Measurements from ENCODE around the gene TNFRSF4. TPM values are rescaled to one million over a fixed set of nuclear protein-coding genes. Genes with fewer than 3 reads are reported as not detected.
A peak's percentile ranks its signal among the peaks of the same experiment; 100 is the strongest.

TNFRSF4 gene
- total and polyA plus RNA-seq, 9 of the 15 experiments (the other 6 are each of a cell fraction or from before 2014, with no cell fraction given) = 0.07 to 0.44 (median 0.19) TPM; not detected in 5

GRCh38 chr1:1225238-1225845 is 11.4 kb upstream of the TNFRSF4 start:
- intact Hi-C loops (cut with micrococcal nuclease) = no loop called here
- in situ Hi-C loops (cut with MboI) = no loop called here

More at GRCh38 chr1:1225238-1225845, 11.4 kb upstream of the TNFRSF4 start:
- 97% methylated on average over 34 of the region's 34 CpGs for WGBS (ENCODE audit: insufficient coverage, low coverage, missing lambda C conversion rate)
- no peak for TF ChIP-seq ZNF282 (CRISPR knock-in tag; IDR thresholded peaks at IDR 0.05)
- TF ChIP-seq POLR2G (IDR thresholded peaks at IDR 0.05; ENCODE audit: low read depth, low read length) = peak; percentile 62
- no peak for TF ChIP-seq CEBPZ (IDR thresholded peaks at IDR 0.05; ENCODE audit: borderline replicate concordance, low read depth, low read length)
- TF ChIP-seq RBFOX2 (IDR thresholded peaks at IDR 0.05; ENCODE audit: low read depth, low read length) = peak; percentile 67
- no peak for TF ChIP-seq ZNF436 (CRISPR knock-in tag; IDR thresholded peaks at IDR 0.05)
- no peak for TF ChIP-seq ZNF512 (tag; IDR thresholded peaks at IDR 0.05)
- Histone ChIP-seq H4K20me1 (replicated peaks; ENCODE audit: control insufficient read depth, insufficient read depth, low read length) (peaks cover 9% of the 10 kb centered on the region; the same call in 1 of the 2 replicates), H3K4me3 (no peak overlapping the region), H3K79me2 (ENCODE audit: control insufficient read depth, insufficient read depth, low read length) (peaks cover 63% of the 10 kb centered on the region), H3K4me2 (ENCODE audit: insufficient read depth, low read length) (no peak overlapping the region), H3K9ac (ENCODE audit: insufficient read depth in 1 of 2, low read depth in 2 of 2, low read length in 2 of 2) (peak overlapping the region in 1 of 2 experiments; percentile 31; a peak in 1 of 4 replicates), H3K27ac (ENCODE audit: extremely low read depth, low read depth, low read length) (no peak overlapping the region), H3K4me1 (replicated peaks in 1 of 2; ENCODE audit: control insufficient read depth in 2 of 2, insufficient read depth in 2 of 2, low read length in 2 of 2) (peaks cover 0 to 64% of the 10 kb centered on the region in 2 experiments; a peak in 3 of 5 replicates), H3K36me3 (ENCODE audit: control insufficient read depth, insufficient read depth, low read length) (peaks cover 96% of the 10 kb centered on the region; the same call in 2 of the 3 replicates), H2AFZ (ENCODE audit: low read depth, low read length) (no peak overlapping the region), H3K27me3 (ENCODE audit: control insufficient read depth in 2 of 2, insufficient read depth in 2 of 2, low read length in 2 of 2) (no peaks in the 10 kb centered on the region), H3K9me3 (replicated peaks; ENCODE audit: control insufficient read depth, insufficient read depth, low read depth, low read length) (no peaks in the 10 kb centered on the region), H3K9me1 (ENCODE audit: control insufficient read depth, insufficient read depth, low read length) (no peaks in the 10 kb centered on the region)
- CTCF ChIA-PET (ENCODE audit: low intra/inter-chr PET ratio) = no interaction called here
- POLR2A ChIA-PET = interaction anchor here (0.6 to 1.8 kb wide), 2 partner anchors 12 to 81 kb away, joined by 3 to 4 read pairs; no protein-coding TSS in a partner anchor
- DNase-seq (ENCODE audit: extremely low read depth in 1 of 4, low spot score in 3 of 4) (no peak), ATAC-seq (no peak), FAIRE-seq (no peak)
- BruUV-seq (replicated peaks) = no TSS peak

All from K562 (cell line).